ENCODE data around the gene IL5.

The IL5 gene

GRCh38 chr5:132498686-132499271 is 44.5 kb downstream of the IL5 start:
- no peak overlapping the region for H3K4me3 ChIP-seq (ENCODE audit: low read depth, low read length)
- no peak for DNase-seq (ENCODE audit: low read depth)
- TF ChIP-seq CTCF (IDR thresholded peaks at IDR 0.05; ENCODE audit: low read depth, low read length, missing control alignments) = no peak
- in situ Hi-C loops (cut with HindIII; ENCODE audit: low sequenced_read_pairs) = no loop called here

GRCh38 chr5:132498152-132498551 is 45.2 kb downstream of the IL5 start:
- no peak for DNase-seq (ENCODE audit: low read depth)
- TF ChIP-seq CTCF (IDR thresholded peaks at IDR 0.05; ENCODE audit: low read depth, low read length, missing control alignments) = no peak
- in situ Hi-C loops (cut with HindIII; ENCODE audit: low sequenced_read_pairs) = no loop called here
- no peak overlapping the region for H3K4me3 ChIP-seq (ENCODE audit: low read depth, low read length)

- peak; percentile 94 for DNase-seq (ENCODE audit: low read depth)
- in situ Hi-C loops (cut with HindIII; ENCODE audit: low sequenced_read_pairs) = no loop called here
- H3K4me3 ChIP-seq (ENCODE audit: low read depth, low read length) = peak overlapping the region; percentile 45
These were observed 45.8 kb downstream of the IL5 start for GRCh38 chr5:132497488-132497997.

GRCh38 chr5:132496631-132497487 is 46.5 kb downstream of the IL5 start:
- H3K4me3 ChIP-seq (ENCODE audit: low read depth, low read length) = peak overlapping the region; percentile 45
- peak; percentile 60 for DNase-seq (ENCODE audit: low read depth)
- TF ChIP-seq CTCF (IDR thresholded peaks at IDR 0.05; ENCODE audit: low read depth, low read length, missing control alignments) = no peak
- in situ Hi-C loops (cut with HindIII; ENCODE audit: low sequenced_read_pairs) = no loop called here

More at GRCh38 chr5:132497488-132497997, 45.8 kb downstream of the IL5 start:
- TF ChIP-seq CTCF (IDR thresholded peaks at IDR 0.05; ENCODE audit: low read depth, low read length, missing control alignments) = no peak

GRCh38 chr5:132496191-132496630 is 47.1 kb downstream of the IL5 start:
- H3K4me3 ChIP-seq (ENCODE audit: low read depth, low read length) = peak overlapping the region; percentile 45
- peak; percentile 62 for DNase-seq (ENCODE audit: low read depth)
- no peak for TF ChIP-seq CTCF (IDR thresholded peaks at IDR 0.05; ENCODE audit: low read depth, low read length, missing control alignments)
- in situ Hi-C loops (cut with HindIII; ENCODE audit: low sequenced_read_pairs) = no loop called here

- DNase-seq (ENCODE audit: low read depth) = peak; percentile 68
- in situ Hi-C loops (cut with HindIII; ENCODE audit: low sequenced_read_pairs) = no loop called here
- H3K4me3 ChIP-seq (ENCODE audit: low read depth, low read length) = peak overlapping the region; percentile 45
- TF ChIP-seq CTCF (IDR thresholded peaks at IDR 0.05; ENCODE audit: low read depth, low read length, missing control alignments) = peak; percentile 14
These were observed 47.6 kb downstream of the IL5 start for GRCh38 chr5:132495667-132496190.

All from astrocyte of the cerebellum (primary cell).